GM19240 (cell line): ENCODE results near the gene NFAT5.

Source experiments
- DNase-seq: peaks from one replicate; pipeline ENCODE4 v3.0.0; 2011; ENCODE audit warnings: low spot score; ENCODE audit not compliant: insufficient read length

The NFAT5 gene

DNA sequence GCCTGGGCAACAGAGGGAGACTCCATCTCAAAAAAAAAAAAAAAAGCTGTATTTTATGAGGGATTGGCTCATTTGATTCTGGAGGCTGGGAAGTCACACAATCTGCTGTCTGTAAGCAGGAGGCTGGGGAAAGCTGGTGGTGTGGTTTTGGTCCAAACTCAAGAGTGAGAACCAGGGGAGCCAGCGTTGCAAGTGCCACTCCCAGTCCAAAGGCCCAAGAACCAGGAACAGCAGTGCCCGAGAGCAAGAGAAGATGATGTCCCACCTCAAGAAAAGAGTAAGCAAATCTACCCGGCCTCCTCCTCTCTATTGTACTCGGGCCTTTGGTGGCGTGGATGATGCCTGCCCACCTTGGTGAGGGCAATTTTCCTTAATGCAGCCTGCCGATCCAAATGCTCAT lies 166.3 kb downstream of the NFAT5 start:
- no peak for DNase-seq

- no peak for DNase-seq
These were observed 175.8 kb downstream of the NFAT5 start for GRCh38 chr16:69741519-69741918.

DNA sequence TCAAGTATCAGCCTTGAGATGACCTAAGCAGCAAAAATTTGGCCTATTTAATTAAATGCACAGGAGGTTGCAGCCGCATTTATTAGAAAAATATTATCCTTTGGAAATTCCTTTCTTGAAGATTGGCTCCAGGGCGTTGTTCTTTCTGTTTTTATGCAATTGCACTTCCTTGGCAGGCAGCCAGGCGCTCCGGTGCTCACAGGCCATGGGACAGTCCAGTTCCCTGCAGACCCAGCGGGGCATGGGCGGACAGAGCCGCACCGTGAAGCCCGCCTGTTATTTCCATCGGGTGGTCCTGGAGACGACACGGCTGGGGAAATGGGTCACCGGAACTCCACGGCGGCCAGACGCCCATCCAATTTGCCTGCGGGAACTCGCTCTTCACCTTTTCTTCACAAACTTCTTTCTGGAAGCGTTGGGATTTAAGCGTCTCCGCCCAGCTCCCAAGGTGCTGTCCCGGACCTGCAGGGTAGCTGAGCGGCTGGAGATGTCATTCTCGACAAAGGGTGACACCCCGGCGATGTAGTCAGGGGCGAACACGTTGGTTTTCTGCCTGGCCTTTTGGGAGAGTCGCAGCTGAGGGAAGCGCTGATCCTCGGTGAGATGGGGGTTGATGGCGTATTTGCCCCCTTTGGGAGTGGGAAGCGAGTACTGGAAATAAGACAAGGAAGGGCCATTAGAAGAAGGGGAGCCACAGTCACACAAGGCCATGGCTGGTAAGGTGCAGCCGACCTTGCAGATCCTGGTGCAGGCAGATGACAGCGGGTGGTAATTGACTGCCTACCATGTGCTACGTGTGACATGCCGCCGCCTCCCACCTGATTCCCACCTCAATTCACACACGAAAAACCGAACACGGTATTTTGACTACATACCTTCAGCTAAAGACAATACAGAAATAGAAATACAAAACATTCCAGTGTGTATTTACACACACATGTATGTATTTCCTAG lies 176.5 kb downstream of the NFAT5 start:
- DNase-seq: no peak

GRCh38 chr16:69744363-69745231 lies 178.8 kb downstream of the NFAT5 start:
- no peak for DNase-seq

GRCh38 chr16:69745232-69745612 lies 179.5 kb downstream of the NFAT5 start:
- no peak for DNase-seq

GRCh38 chr16:69745959-69746358 lies 180.2 kb downstream of the NFAT5 start:
- no peak for DNase-seq

GRCh38 chr16:69747115-69747514 lies 181.3 kb downstream of the NFAT5 start:
- no peak for DNase-seq

- DNase-seq: no peak
These were observed 183.1 kb downstream of the NFAT5 start for GRCh38 chr16:69748694-69749345.

DNA sequence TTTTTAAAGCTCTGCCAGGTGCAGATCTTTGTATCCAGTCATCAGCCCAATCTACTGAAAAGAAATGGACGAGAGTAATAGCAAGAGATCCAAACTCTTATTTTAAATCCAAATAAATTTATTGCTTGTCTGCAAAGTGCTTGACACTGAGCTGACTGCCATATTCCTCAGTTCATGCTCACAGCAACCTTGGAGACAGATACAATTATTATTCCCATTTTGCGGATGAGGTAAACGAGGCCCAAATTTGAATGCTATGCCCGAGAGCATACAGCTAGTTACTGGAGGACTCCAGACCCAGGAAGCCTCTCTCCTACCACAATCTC lies 188.3 kb downstream of the NFAT5 start:
- no peak for DNase-seq
